Medulla oblongata (tissue), 1 donor: ENCODE measurements around the gene METTL1.
A peak's percentile ranks its signal among the peaks of the same experiment; 100 is the strongest.

Source experiments
- DNase-seq: peaks from one replicate; pipeline ENCODE4 v3.0.0-alpha.2; 2015; ENCODE audit errors: extremely low spot score

Gene METTL1

GRCh38 chr12:57767876-57768275 is 4.0 kb downstream of the METTL1 start:
- DNase-seq, result no peak

DNA sequence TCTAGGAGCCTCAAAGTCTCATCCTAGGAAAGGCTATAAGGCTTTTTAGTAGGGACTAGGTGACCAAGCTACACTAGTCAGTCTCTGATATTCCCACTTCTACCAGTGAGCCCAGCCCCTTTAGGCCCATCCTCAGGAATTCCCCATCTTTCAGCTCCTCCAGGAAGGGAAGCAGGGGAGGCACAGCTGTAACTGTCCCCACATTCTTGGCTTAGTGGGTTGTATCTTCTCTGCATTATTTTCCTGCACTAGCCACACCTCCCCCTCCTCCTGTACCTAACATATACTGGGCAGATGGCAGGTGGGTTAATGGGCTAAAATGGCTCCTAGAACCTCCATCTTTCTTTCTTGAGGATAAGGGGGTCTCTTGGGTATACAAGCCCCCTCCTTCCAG is 4.6 kb downstream of the METTL1 start:
- no peak for DNase-seq

GRCh38 chr12:57766464-57767304 is 5.2 kb downstream of the METTL1 start, which contains the start of gene CYP27B1:
Gene CYP27B1 (minus strand): TSS chr12:57767078. CDS start chr12:57767041, 37 bp downstream.
- DNase-seq, result no peak

- DNase-seq, result no peak
Measured at GRCh38 chr12:57765698-57766463, 6.0 kb downstream of the METTL1 start.

- DNase-seq, result no peak
Measured at GRCh38 chr12:57765003-57765697, 6.8 kb downstream of the METTL1 start.

DNA sequence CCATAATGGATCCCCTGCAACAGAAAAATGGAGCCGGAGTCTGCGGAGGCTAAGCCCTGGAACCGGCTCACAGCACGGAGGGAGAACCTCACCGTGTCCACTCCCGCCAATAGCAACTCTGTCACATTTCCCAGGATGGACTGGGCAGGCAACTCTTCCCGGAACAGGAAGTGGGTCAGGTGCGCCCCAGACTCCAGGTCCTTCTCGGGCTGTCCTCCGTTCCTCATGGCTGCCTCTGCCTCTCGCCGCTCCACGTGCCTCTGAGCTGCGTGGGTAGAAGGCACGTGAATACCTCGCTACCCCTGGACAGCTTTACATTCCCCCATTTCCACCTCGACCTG is 7.3 kb downstream of the METTL1 start:
- no peak for DNase-seq

DNA sequence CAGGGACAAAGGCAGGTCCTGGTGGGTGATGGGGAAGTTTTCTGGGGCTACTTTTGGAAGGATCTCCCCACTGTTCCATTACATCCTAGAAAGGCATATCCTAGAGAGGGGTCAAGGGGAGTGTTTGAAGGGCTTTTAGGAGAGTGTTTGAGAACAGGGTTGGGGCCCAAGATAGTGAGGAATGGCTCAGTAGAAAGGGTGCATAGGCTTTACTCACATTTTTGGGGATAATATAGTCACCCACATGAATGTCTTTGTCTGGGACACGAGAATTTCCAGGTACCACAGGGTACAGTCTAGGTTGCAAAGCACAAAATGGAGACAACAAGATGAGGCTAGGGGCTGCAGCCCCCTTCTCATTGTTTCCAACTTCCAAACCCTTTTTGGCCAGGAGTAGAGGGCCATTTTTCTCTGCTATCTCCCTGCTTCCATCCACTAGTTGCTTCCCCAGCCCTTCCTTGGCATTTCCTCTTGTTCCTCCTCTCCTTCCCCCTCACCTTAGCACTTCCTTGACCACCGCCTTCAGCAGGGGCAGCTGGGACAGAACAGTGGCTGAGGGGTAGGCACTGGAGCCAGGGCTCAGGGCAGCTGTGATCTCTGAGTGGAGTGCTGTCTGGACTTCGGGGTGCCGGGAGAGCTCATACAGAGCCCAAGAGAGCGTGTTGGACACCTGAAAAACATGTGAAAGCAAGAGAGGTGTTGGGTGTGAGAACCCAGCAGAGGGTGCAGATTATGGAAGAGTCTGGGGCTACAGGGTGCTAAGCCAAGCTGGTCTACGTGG is 7.8 kb downstream of the METTL1 start:
- DNase-seq, result no peak

GRCh38 chr12:57762463-57762862 is 9.4 kb downstream of the METTL1 start:
- no peak for DNase-seq

DNA sequence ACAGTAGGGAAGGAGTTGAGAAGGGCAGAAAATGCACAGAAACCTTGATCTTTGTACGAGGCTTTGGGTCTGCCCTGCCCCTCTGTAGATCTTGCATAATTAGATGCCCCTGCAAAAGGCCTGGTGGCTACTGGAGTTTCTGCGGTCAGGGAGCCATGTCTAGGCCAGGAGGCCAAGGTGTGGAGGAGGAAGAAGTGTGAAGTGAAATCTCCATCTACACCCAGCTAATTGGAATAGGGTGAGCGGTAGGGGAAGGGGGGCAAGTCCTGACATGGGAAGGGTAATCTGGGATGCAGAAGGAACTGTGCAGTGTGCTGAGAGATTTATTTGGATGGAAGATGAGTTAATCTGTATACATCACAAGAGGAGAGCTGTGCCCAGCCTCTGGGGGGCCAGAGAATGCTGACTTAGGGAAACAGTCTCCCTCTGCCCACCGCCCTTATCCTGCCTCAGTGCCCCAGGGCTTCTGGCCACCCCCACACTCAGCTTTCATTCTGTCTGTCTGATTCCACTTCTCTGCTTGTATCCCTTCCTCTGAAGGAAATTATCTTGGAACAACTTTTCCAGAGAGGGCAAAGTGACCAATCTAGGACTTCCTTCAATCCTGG is 10.4 kb downstream of the METTL1 start:
- DNase-seq, result no peak

GRCh38 chr12:57760347-57760982 is 11.4 kb downstream of the METTL1 start:
- DNase-seq, result no peak

- no peak for DNase-seq
Measured at GRCh38 chr12:57759360-57759980, 12.4 kb downstream of the METTL1 start.

DNA sequence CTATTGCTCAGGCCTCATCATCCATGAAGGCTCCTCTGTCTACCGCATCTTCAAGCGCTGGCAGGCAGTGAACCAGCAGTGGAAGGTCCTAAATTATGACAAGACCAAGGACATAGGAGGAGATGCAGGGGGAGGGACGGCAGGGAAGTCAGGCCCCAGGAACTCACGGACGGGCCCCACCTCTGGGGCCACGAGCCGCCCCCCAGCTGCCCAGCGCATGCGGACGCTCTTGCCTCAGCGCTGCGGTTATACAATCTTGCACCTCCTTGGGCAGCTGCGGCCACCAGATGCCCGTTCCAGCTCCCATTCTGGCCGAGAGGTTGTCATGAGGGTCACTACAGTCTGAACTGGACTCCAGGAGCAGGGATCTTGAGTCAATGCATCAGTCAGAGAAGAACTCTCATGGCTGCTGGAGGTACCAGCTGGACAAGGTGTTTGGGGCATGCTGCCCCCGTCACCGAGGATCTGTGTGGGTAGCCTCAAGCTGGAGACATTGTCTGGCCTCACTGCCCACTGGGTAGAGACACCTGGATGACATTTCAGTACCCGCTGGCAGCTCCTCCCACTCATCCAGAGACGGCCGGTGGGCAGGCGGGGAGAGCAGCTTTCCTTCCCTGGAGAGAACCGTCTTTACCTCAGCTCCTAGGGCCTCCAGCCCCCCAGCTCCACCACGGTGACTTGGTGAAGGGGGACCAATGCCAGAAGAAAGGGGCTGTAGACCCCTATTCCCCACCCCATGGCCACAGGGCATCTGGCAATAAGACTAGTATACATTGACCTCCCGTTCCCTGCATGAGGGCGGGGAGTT is 13.1 kb downstream of the METTL1 start:
- DNase-seq, result no peak

DNA sequence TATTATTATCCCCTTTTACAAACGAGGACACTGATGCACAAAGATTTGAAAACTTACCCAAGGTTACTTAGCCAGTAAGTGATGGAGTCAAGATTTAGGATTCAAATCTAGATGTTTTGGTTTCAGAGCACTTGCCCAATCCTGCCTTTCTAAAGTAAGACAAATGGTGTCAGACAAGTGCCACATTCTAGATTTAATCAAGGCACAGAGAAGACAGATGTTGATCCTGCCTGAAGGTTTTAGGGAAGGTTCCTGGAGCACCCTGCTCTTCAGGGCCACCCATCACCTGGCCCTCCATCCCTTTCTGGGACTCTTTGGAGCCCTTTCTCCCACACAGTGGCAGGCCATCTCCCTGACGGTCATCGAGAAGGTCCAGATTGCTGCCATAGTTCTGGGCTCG is 14.1 kb downstream of the METTL1 start:
- no peak for DNase-seq

- no peak for DNase-seq
Measured at GRCh38 chr12:57756406-57757341, 15.2 kb downstream of the METTL1 start.

DNA sequence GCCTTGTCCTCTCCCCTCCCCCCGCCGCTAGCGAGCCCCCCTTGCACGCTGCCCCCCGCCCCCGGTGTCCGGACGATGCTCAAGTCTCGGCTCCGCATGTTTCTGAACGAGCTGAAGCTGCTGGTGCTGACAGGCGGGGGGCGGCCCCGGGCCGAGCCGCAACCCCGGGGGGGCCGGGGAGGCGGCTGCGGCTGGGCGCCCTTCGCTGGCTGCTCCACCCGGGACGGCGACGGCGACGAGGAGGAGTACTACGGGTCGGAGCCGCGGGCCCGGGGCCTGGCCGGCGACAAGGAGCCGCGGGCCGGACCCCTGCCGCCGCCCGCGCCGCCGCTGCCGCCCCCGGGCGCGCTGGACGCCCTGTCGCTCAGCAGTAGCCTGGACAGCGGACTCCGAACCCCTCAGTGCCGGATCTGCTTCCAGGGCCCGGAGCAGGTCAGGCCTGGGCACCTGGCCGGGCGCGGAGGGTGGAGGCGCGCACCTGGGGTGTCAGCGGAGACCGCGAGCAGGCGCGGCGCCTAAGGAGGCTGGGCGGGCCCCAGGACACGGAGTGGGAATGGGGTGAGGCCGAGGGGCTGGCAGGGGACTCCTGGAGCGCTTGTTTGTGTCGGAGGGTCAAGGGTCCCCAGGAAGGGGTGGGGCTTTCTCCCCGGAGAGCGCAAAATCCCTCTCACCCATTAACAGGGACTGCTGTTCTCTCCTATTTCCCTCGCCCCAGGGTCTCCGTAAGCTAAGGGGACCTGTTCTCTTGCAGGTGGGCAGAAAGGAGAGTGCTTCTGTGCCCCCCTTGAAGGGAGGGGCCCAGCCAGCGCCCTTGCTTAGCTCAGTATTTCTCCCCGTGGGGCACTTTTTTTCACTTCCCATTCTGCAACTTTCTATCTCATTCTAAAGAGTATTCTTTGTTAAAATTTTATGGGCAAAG is 16.2 kb downstream of the METTL1 start:
- DNase-seq, result no peak

- no peak for DNase-seq
Measured at GRCh38 chr12:57755194-57755453, 16.8 kb downstream of the METTL1 start.

DNA sequence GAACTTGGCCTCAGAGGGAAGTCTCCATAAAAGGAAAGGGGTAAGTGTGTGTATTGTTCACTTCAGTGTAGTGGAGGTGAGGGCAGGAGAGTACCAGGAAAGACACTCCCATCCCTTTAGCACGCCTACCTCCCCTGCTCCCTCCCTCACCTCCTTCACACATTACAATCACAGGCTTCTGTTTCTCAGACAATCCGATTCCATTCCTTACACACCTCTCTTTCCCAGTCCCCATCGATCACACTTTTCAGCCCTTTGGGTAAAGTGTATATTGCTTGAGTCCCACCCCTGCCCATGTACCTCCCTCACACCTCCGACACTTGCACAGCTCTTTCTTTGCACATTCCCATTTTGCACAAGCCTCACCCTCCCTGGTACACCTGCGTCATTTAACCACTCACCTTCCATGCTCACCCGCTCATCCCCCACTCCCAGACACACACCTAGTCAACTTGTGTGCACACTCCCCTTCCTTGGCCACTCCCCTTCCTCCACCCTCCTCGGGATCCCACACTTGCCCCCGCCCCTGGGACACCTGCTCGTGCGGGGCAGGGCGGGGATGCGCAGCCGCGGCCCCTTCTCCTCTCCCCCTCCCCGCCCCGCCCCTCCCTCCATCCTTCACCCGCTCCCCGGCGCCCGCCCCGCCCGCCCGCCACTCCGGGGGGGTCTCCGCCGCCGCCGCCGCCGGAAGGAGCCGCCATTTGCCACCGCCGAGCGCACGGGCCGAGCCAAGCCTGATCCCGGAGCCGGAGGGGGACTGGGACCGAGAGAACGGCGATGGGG is 17.3 kb downstream of the METTL1 start, which contains the start of gene MARCHF9:
MARCHF9 (plus strand) TSS at position 693 of the 783 bp plus-strand sequence. CDS start 426 bp downstream, outside the sequence.
- peak; percentile 40 for DNase-seq
